Activated T-cell treated with anti-CD3 and anti-CD28 coated beads, Interleukin-2, amount 50 U/mL, for 72 hours (primary cell): Measurements from ENCODE around the gene PCED1B. TPM values are rescaled to one million over a fixed set of nuclear protein-coding genes. Genes with fewer than 3 reads are reported as not detected.
"Not testable (repeated sequence)": the region's sequence is repeated elsewhere in the genome, so short reads cannot be mapped to it uniquely, and the experiment has no call there.

Source experiments
- ATAC-seq, 2 donors: fragments of 150-1000 bp; cut with Tn5 transposase; replicated peaks in 1 of 2; 2 replicates each; pipeline ENCODE4 v1.10.0; 2021; ENCODE audit warnings: moderate library complexity in 2 of 2, mild to moderate bottlenecking in 1 of 2
- DNase-seq, 2 donors: peaks; one replicate each; pipeline ENCODE4 v3.0.0; 2021 to 2022; ENCODE audit warnings: mixed read lengths in 1 of 2
- H3K27ac Mint-ChIP-seq: one replicate; pipeline ENCODE4 v1.8.0; 2022; ENCODE audit warnings: mild to moderate bottlenecking, moderate library complexity, mixed read lengths
- H3K27me3 Mint-ChIP-seq: one replicate; pipeline ENCODE4 v1.8.0; 2022; ENCODE audit warnings: low read depth, mixed read lengths
- H3K36me3 Mint-ChIP-seq, 2 donors: one replicate each; pipeline ENCODE4 v1.8.0; 2022; ENCODE audit warnings: mixed read lengths in 2 of 2, mild to moderate bottlenecking in 1 of 2; ENCODE audit not compliant: insufficient read depth in 2 of 2
- H3K4me1 Mint-ChIP-seq: one replicate; pipeline ENCODE4 v1.8.0; 2022; ENCODE audit warnings: low read depth, mixed read lengths
- H3K4me3 Mint-ChIP-seq, 2 donors: one replicate each; pipeline ENCODE4 v1.8.0; 2022; ENCODE audit warnings: mild to moderate bottlenecking in 2 of 2, mixed read lengths in 2 of 2, moderate library complexity in 2 of 2
- H3K9me3 Mint-ChIP-seq, 2 donors: one replicate each; pipeline ENCODE4 v1.8.0; 2022; ENCODE audit warnings: mixed read lengths in 2 of 2
- total RNA-seq, 2 donors: library from RNA; stranded (reverse); gene quantifications; one replicate each; pipeline ENCODE4 v1.2.3, GENCODE V29; 2022

The PCED1B gene
- total RNA-seq, 2 donors from 2014 or later = 73.6 to 91.8 TPM

- Mint-ChIP-seq H3K4me1 (peaks cover 18% of the 10 kb centered on the region), H3K27me3 (no peaks in the 10 kb centered on the region), H3K27ac (no peak overlapping the region), H3K36me3 (peaks cover 3 to 4% of the 10 kb centered on the region in 2 donors), H3K9me3 (no peaks in the 10 kb centered on the region), H3K4me3 (no peak overlapping the region)
- no peak for DNase-seq
- ATAC-seq = no peak
These were observed 26.7 kb downstream of the PCED1B start for GRCh38 chr12:47105914-47106674.

DNA sequence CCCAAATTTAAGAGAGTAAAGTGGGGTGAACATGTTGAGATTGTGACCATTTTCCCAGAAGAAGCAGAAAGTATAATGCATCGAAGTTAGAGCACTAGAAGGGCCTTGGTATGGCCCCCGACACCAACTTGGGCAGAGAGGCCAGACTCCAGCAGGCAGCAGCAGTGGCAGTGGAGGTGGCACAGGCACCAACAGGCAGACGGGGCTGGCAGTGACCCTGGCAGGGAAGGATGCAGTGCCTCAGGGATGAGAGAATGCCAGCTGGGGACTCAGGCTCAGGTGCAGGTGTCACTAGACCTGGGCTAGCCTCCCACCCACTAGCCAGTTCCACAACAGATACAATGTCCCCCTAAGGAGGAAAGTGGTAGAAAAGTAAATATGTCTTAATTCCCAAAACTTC, 28.0 kb downstream of the PCED1B start:
- H3K27me3 Mint-ChIP-seq = no peaks in the 10 kb centered on the region
- no peak for DNase-seq
- H3K36me3 Mint-ChIP-seq = peaks cover 3 to 4% of the 10 kb centered on the region in 2 donors
- no peaks in the 10 kb centered on the region for H3K9me3 Mint-ChIP-seq
- H3K4me3 Mint-ChIP-seq = no peak overlapping the region
- H3K4me1 Mint-ChIP-seq = peaks cover 31% of the 10 kb centered on the region
- peak overlapping the region; percentile 34 for H3K27ac Mint-ChIP-seq
- no peak for ATAC-seq

DNA sequence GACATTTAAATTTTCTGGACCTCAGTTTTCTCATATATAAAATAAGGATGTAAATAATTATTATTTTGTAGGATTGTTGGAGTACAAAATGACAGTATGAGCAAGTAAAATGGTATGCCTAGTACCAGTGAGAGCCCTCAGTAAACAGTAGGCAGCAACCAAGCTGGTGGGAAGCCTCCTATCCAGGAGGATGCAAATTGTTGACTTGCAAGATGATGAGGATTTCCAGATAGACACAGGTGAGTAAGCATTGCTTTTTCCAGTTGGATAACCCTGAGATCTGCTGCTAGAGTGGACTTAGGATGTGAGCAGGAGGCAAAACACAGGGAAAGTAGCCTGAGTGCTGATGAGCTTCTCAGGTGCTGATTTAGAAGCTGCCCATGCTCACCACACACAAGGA, 28.5 kb downstream of the PCED1B start:
- DNase-seq (no peak), ATAC-seq (no peak)
- Mint-ChIP-seq H3K4me1 (peaks cover 36% of the 10 kb centered on the region), H3K9me3 (no peaks in the 10 kb centered on the region), H3K4me3 (no peak overlapping the region), H3K36me3 (peaks cover 3 to 4% of the 10 kb centered on the region in 2 donors), H3K27me3 (no peaks in the 10 kb centered on the region), H3K27ac (no peak overlapping the region)

GRCh38 chr12:47110011-47110541, 30.7 kb downstream of the PCED1B start:
- peaks cover 43% of the 10 kb centered on the region for H3K4me1 Mint-ChIP-seq
- H3K36me3 Mint-ChIP-seq = peaks cover 3 to 4% of the 10 kb centered on the region in 2 donors
- no peak for DNase-seq
- H3K9me3 Mint-ChIP-seq = no peaks in the 10 kb centered on the region
- no peaks in the 10 kb centered on the region for H3K27me3 Mint-ChIP-seq
- ATAC-seq = no peak
- no peak overlapping the region for H3K27ac Mint-ChIP-seq
- no peak overlapping the region for H3K4me3 Mint-ChIP-seq

- Mint-ChIP-seq H3K27me3 (no peaks in the 10 kb centered on the region), H3K4me1 (peaks cover 38% of the 10 kb centered on the region), H3K27ac (no peak overlapping the region), H3K36me3 (peaks cover 3 to 4% of the 10 kb centered on the region in 2 donors), H3K9me3 (no peaks in the 10 kb centered on the region), H3K4me3 (peak overlapping the region in 1 of 2 donors; percentile 37)
- peak; percentile 68 to 71 for ATAC-seq
- no peak for DNase-seq
These were observed 31.4 kb downstream of the PCED1B start for GRCh38 chr12:47110718-47111391.

DNA sequence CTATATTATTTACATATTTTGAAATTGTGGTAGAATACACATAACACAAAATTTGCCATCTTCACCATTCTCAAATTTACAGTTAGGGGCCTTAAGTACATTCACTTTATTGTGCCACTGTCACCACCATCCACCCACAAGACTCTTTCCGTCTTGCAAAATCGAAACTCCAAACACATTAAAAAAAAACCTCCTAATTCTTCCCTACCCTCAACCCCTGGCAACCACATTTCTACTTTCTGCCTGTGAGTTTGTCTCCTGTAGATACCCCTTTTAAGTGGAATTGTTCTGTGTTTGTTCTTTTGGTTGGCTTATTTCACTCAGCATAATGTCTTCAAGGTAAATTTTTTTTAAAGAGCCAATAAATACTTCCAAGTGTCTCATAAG, 32.0 kb downstream of the PCED1B start:
- Mint-ChIP-seq H3K9me3 (no peaks in the 10 kb centered on the region), H3K4me3 (peak overlapping the region; percentile 1 to 60), H3K4me1 (peaks cover 38% of the 10 kb centered on the region), H3K27me3 (no peaks in the 10 kb centered on the region), H3K27ac (peak overlapping the region; percentile 29), H3K36me3 (peaks cover 3 to 4% of the 10 kb centered on the region in 2 donors)
- ATAC-seq (peak; percentile 84 to 87), DNase-seq (peak; percentile 56 to 57)

GRCh38 chr12:47111854-47112253, 32.4 kb downstream of the PCED1B start:
- no peaks in the 10 kb centered on the region for H3K9me3 Mint-ChIP-seq
- peak overlapping the region; percentile 29 for H3K27ac Mint-ChIP-seq
- peak overlapping the region; percentile 1 to 60 for H3K4me3 Mint-ChIP-seq
- peaks cover 38% of the 10 kb centered on the region for H3K4me1 Mint-ChIP-seq
- H3K36me3 Mint-ChIP-seq = peaks cover 3 to 4% of the 10 kb centered on the region in 2 donors
- H3K27me3 Mint-ChIP-seq = no peaks in the 10 kb centered on the region
- peak; percentile 19 to 20 for ATAC-seq
- peak in 1 of 2 donors; percentile 5 for DNase-seq

DNA sequence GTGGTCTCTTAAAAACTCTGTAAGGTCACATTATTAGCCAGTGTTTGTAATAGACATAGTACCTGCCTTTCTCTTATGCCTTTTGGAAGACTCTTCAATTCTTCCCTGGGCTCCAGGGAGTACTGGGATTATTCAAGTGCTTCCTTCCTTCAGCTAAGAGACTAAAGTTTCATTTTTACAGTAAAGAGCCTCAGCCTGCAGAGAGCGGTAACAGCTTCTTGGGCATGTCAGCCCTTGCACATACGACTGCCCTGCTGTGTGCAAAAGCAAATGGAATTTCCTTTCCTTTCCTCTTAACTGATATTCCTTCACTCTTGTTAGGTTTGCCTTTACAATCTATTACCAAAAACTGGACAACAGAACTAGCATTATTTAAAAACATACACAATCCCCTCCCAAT, 33.3 kb downstream of the PCED1B start:
- Mint-ChIP-seq H3K9me3 (no peaks in the 10 kb centered on the region), H3K4me3 (peak overlapping the region in 1 of 2 donors; percentile 60), H3K36me3 (peaks cover 4 to 6% of the 10 kb centered on the region in 2 donors), H3K4me1 (peaks cover 38% of the 10 kb centered on the region), H3K27me3 (no peaks in the 10 kb centered on the region), H3K27ac (peak overlapping the region; percentile 48)
- DNase-seq = no peak
- ATAC-seq = no peak

GRCh38 chr12:47114481-47114892, 35.1 kb downstream of the PCED1B start:
- Mint-ChIP-seq H3K27me3 (no peaks in the 10 kb centered on the region), H3K9me3 (peaks cover 0 to 5% of the 10 kb centered on the region in 2 donors), H3K4me1 (peaks cover 42% of the 10 kb centered on the region), H3K27ac (no peak overlapping the region), H3K36me3 (peaks cover 7 to 17% of the 10 kb centered on the region in 2 donors), H3K4me3 (no peak overlapping the region)
- DNase-seq (no peak), ATAC-seq (no peak)

DNA sequence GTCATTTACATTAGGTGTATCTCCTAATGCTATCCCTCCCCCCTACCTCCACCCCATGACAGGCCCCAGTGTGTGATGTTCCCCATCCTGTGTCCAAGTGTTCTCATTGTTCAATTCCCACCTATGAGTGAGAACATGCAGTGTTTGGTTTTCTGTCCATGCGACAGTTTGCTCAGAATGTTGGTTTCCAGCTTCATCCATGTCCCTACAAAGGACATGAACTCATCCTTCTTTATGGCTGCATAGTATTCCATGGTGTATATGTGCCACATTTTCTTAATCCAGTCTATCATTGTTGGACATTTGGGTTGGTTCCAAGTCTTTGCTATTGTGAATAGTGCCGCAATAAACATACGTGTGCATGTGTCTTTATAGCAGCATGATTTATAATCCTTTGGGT, 37.9 kb downstream of the PCED1B start:
- Mint-ChIP-seq H3K4me1 (peaks cover 46% of the 10 kb centered on the region), H3K36me3 (peaks cover 7 to 18% of the 10 kb centered on the region in 2 donors)
- H3K4me3 Mint-ChIP-seq, H3K27me3 Mint-ChIP-seq, H3K27ac Mint-ChIP-seq, H3K9me3 Mint-ChIP-seq, DNase-seq, ATAC-seq: not testable (repeated sequence)

- Mint-ChIP-seq H3K4me1 (peaks cover 61% of the 10 kb centered on the region), H3K27me3 (no peaks in the 10 kb centered on the region), H3K36me3 (peaks cover 9 to 18% of the 10 kb centered on the region in 2 donors), H3K4me3 (peak overlapping the region; percentile 25 to 73), H3K9me3 (peaks cover 0 to 5% of the 10 kb centered on the region in 2 donors), H3K27ac (peak overlapping the region; percentile 98)
- ATAC-seq (peak; percentile 84 to 86), DNase-seq (peak; percentile 44 to 51)
These were observed 41.3 kb downstream of the PCED1B start for GRCh38 chr12:47120736-47121135.

DNA sequence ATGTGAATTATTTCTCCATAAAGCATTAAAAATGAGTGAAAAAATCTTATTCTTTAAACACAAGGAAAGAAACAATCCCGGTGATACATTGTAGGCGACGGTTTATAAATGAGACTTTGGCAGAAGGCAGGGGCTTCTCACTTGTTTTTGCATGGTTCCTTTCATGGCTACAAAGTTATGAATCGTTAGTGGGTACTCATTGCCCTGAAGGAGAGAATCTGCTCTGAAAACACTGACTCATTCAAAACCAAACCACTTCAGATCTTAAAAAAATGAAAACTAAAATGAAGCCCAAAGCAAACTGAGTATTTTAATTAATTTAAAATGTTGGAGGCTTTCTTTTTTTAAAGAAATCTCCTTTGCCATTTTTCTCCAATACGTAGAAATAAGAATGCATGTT, 41.7 kb downstream of the PCED1B start:
- peak; percentile 19 to 28 for DNase-seq
- Mint-ChIP-seq H3K4me1 (peaks cover 61% of the 10 kb centered on the region), H3K27ac (peak overlapping the region; percentile 98), H3K9me3 (peaks cover 0 to 5% of the 10 kb centered on the region in 2 donors), H3K27me3 (no peaks in the 10 kb centered on the region), H3K36me3 (peaks cover 9 to 18% of the 10 kb centered on the region in 2 donors), H3K4me3 (peak overlapping the region; percentile 25 to 73)
- peak; percentile 93 to 96 for ATAC-seq

- peaks cover 0 to 5% of the 10 kb centered on the region in 2 donors for H3K9me3 Mint-ChIP-seq
- no peaks in the 10 kb centered on the region for H3K27me3 Mint-ChIP-seq
- peaks cover 7 to 18% of the 10 kb centered on the region in 2 donors for H3K36me3 Mint-ChIP-seq
- no peak for DNase-seq
- no peak for ATAC-seq
- H3K27ac Mint-ChIP-seq = no peak overlapping the region
- peaks cover 61% of the 10 kb centered on the region for H3K4me1 Mint-ChIP-seq
- H3K4me3 Mint-ChIP-seq = no peak overlapping the region
These were observed 43.2 kb downstream of the PCED1B start for GRCh38 chr12:47122602-47123001.
